ENCODE results near the gene NLRC3.

- TF ChIP-seq EZH2 (IDR thresholded peaks at IDR 0.05; ENCODE audit: borderline replicate concordance, low read length) = no peak
- TF ChIP-seq CTCF (conservative IDR thresholded peaks at IDR 0.05 in 1 of 2, IDR thresholded peaks at IDR 0.05 in 1 of 2; ENCODE audit: extremely low read depth in 1 of 2, insufficient read depth in 1 of 2, low read depth in 1 of 2, low read length in 2 of 2) = no peak
These were observed 27.3 kb downstream of the NLRC3 start for GRCh38 chr16:3549906-3550305.
